Neural cell (in vitro differentiated cells): ENCODE measurements around the gene FGGY.

Source experiments
- CTCF ChIP-seq: fragments of 450-650 bp; IDR thresholded peaks from 2 replicates; pipeline ENCODE4 v1.5.1; 2014; ENCODE audit warnings: antibody characterized with exemption, mild to moderate bottlenecking, moderate library complexity; ENCODE audit not compliant: poor library complexity, severe bottlenecking
- MXI1 ChIP-seq: fragments of 450-650 bp; conservative IDR thresholded peaks from 2 replicates; pipeline ENCODE4 v1.6.1; 2014; ENCODE audit warnings: antibody characterized with exemption, mild to moderate bottlenecking; ENCODE audit not compliant: poor library complexity, severe bottlenecking
- RAD21 ChIP-seq: fragments of 450-650 bp; conservative IDR thresholded peaks from 2 replicates; pipeline ENCODE4 v1.6.1; 2014; ENCODE audit warnings: antibody characterized with exemption, mild to moderate bottlenecking, moderate library complexity
- TAF1 ChIP-seq: IDR thresholded peaks from 2 replicates; pipeline ENCODE4 v1.6.1; 2012; ENCODE audit warnings: low read depth

GRCh38 chr1:59432531-59433439 is 135.9 kb downstream of the FGGY start:
- no peak for TF ChIP-seq CTCF
- TF ChIP-seq RAD21 = no peak
- TF ChIP-seq MXI1 = no peak
- TF ChIP-seq TAF1 = no peak
